Hematopoietic multipotent progenitor cell (in vitro differentiated cells): ENCODE data around the gene HNF1B. TPM values are rescaled to one million over a fixed set of nuclear protein-coding genes. Genes with fewer than 3 reads are reported as not detected.
A peak's percentile ranks its signal among the peaks of the same experiment; 100 is the strongest.
"Not testable (repeated sequence)": the region's sequence is repeated elsewhere in the genome, so short reads cannot be mapped to it uniquely, and the experiment has no call there.

Source experiments
- DNase-seq, 3 donors: peaks; one replicate each; pipeline ENCODE4 v3.0.0-alpha.2; 2011 to 2015; ENCODE audit warnings: low read depth in 2 of 3, low spot score in 2 of 3
- total RNA-seq: library from RNA; depleted of rRNA; stranded (reverse); fragments of >200 nt; gene quantifications from one replicate; pipeline ENCODE4 v1.2.3, GENCODE V29; 2012

HNF1B gene, protein sequence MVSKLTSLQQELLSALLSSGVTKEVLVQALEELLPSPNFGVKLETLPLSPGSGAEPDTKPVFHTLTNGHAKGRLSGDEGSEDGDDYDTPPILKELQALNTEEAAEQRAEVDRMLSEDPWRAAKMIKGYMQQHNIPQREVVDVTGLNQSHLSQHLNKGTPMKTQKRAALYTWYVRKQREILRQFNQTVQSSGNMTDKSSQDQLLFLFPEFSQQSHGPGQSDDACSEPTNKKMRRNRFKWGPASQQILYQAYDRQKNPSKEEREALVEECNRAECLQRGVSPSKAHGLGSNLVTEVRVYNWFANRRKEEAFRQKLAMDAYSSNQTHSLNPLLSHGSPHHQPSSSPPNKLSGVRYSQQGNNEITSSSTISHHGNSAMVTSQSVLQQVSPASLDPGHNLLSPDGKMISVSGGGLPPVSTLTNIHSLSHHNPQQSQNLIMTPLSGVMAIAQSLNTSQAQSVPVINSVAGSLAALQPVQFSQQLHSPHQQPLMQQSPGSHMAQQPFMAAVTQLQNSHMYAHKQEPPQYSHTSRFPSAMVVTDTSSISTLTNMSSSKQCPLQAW
- under 0.01 TPM for total RNA-seq

DNA sequence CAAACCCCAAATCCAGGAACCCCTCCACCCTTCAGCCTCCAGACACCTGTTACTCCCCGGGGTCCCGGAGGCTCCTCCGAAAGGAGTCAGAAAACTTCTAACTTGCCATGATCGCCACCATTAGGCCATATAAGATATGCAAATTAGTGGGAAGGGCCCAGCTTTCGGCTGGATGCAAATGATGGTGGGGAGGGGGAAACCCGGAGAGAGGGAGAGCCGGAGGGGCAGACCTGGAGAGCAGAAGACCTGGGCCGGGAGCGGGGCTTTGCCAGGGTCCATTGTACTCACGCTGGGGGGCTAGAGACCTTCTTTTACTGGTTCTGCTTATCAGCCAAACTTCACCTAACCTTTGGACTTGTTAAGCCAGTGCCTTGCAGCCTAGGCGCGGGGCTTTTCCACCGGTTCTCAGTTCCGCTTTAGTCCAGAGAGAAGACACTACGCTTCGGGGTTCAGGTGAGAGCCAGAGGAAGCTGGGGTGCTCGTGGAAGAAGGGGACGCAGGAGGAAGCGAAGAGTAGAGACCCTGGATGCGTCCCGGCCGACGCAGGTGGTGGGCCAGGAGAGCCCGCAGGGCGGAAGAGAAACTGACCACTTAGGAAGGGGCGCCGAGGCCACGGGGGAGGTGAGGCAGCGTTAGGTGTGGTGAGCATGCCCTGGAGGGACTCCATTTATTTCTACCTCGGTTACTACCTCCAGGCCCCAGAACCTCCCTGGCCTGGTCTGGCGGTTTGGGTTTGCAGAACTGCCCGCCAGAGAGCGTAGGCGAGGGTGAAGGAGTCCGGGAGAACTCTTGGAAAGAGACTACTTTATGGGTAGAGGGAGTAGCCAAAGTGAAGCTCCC, at the start of gene HNF1B:
HNF1B (minus strand) TSS at position 99 of the 840 bp plus-strand sequence. CDS start 175 bp downstream, outside the sequence.
- peak in 1 of 3 donors; percentile 48 for DNase-seq

DNA sequence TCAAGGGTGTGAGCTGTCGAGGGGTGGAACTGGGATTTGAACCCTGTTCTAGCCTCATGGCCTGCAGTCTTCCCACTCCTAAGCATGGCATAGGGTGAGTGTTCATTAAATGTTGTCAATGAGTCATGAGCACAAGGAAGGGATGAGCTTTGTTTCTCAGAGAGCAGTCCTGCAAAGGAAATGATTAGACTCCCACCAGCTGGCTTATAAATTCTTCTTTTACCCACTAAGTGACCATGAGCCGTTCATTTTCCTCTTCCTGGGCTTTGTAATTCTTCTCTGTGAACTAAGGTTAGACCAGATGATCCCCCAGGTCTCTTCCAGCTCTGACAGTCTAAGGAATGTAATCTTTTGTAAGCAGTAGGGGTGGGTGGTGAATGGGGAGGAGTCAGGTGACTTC, 47.9 kb upstream of the HNF1B start:
- DNase-seq = no peak

DNA sequence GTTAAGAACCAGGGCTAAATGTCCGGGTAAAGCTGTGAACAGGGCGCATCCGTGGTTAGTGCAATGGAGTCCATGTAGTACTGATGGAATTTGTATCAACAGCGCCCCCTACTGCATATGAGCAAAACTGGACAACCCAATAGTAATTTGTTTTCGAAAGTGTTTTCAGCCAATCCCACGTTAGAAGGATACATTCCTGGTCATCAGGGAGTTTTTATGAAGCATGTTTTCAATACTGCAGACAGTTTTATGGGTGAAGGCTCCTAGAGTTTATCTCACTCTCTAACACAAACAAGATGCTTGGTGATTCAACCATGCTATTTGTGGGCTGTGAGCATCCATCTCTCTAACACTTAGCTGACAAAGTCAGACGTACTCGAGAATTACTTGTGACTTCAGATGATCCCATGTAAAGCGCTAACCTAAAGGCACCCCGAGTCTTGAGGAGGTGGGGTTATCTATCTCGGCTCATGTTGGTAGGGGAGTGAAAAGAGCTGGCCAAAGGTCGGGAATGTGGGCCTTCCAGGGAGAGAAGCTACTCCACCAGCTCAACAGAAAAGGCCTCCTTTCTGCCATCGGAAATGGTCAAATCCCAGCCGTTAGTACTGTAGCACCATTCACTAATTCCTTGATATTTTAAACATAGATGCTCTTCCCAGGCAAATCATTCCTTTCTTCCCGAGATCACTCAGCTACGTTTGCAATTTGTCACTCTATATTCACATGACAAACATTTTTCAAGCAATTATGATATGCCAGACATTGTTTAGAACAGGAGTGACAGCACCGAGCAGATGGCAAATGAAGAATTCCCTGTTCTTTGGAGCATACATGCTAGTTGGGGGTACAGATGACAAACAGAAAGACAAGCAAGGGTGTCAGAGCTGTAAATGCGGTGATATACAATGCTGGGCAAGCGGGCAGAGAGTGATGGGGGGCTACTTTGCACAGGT, 46.9 kb upstream of the HNF1B start:
- DNase-seq = peak; percentile 19 to 60 (median 41)

GRCh38 chr17:37789771-37790541, 45.1 kb upstream of the HNF1B start:
- no peak for DNase-seq

DNA sequence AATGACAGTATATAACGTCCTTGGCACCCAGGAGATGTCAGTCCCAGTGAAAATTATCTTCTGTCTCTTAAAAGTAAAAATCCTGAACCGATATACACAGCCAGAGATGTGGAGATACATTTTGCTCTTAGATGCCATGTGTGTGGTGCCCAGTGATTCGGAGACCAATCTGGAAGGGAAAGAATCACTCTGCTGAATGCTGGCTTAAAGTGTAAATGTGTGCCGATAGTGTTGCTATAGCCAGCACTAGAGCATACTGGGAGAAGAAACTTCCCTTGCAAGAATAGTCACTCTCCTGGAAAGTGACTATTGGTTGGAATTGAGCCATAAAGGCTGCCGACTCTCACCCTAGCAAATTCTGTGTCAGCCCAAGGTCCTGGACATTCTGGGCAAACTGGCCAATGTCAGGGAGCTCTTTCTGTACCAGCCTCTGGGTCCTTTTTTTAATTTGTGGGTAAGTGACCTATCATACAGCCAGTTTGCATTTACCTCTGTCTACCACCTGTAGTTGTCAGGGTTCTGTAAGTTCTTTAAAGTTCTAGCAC, 44.2 kb upstream of the HNF1B start:
- DNase-seq = no peak

DNA sequence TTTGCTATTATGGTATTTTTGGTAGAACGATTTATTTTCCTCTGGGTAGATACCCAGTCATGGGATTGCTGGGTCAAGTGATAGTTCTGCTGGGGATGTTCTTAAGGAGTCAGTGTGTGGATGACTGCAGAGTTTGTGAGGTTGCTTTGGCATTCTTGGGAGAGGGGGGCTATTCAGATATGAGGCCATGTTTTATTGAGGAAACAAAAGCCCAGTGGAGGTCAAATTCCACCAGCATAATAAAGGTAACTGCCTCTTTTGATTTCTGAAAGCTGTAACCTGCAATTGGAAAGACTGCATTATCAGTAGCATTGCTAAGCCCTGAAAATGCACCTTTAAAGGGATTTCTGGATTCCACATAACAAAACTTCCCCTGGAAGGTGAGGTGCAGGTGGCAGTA, 43.7 kb upstream of the HNF1B start:
- no peak for DNase-seq

GRCh38 chr17:37787055-37787757, 42.3 kb upstream of the HNF1B start:
- DNase-seq = no peak

DNA sequence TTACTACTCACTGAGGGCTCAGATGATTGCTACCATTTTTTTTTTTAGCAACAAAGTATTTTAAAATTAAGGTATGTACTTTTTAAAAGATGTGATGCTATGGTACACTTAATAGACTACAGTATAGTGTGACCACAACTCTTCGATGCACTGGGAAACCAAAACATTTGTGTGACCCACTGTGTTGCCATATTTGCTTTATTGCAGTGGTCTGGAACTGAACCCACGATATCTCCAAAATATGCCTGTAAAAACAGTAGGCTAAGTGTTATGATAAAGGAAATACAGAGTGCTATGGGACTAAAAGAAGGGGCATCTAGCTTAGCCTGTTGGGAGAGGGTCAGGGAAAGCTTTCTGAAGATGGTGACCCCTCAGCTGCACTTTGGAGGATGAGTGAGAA, 41.6 kb upstream of the HNF1B start:
- no peak for DNase-seq

DNA sequence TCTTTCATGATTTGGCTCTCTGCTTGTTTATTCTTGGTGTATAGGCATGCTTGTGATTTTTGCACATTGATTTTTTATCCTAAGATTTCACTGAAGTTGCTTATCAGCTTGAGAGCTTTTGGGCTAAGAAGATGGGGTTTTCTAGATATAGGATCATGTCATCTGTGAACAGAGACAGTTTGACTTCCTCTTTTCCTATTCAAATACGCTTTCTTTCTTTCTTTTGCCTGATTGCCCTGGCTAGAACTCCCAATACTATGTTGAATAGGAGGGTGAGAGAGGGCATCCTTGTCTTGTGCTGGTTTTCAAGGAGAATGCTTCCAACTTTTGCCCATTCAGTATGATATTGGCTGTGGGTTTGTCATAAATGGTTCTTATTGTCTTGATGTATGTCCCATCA, 37.6 kb upstream of the HNF1B start:
- DNase-seq = not testable (repeated sequence)

GRCh38 chr17:37781451-37781850, 36.6 kb upstream of the HNF1B start:
- no peak for DNase-seq

- DNase-seq = no peak
Measured at GRCh38 chr17:37779554-37779953, 34.7 kb upstream of the HNF1B start.

DNA sequence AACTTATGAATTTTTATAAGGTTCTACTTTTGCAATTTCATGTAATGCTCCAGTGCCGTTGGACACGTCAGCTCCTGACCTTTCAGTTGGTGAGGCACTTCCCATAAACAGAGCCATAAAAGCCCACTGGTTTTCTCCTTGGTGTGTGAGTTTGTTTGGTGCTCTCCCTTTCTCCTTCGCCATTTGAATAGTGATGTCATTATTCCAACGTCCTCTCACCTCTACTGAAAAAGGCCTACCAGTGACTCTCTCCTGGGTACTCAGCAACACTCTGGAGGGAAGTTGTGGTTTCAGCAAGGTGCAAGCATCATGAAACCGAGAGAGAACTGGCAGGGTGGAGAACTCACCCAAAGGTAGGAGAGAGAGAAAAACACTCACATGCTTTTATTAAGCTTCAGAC, 29.6 kb upstream of the HNF1B start:
- DNase-seq = peak in 1 of 3 donors; percentile 51

- no peak for DNase-seq
Measured at GRCh38 chr17:37772982-37773381, 28.1 kb upstream of the HNF1B start.

DNA sequence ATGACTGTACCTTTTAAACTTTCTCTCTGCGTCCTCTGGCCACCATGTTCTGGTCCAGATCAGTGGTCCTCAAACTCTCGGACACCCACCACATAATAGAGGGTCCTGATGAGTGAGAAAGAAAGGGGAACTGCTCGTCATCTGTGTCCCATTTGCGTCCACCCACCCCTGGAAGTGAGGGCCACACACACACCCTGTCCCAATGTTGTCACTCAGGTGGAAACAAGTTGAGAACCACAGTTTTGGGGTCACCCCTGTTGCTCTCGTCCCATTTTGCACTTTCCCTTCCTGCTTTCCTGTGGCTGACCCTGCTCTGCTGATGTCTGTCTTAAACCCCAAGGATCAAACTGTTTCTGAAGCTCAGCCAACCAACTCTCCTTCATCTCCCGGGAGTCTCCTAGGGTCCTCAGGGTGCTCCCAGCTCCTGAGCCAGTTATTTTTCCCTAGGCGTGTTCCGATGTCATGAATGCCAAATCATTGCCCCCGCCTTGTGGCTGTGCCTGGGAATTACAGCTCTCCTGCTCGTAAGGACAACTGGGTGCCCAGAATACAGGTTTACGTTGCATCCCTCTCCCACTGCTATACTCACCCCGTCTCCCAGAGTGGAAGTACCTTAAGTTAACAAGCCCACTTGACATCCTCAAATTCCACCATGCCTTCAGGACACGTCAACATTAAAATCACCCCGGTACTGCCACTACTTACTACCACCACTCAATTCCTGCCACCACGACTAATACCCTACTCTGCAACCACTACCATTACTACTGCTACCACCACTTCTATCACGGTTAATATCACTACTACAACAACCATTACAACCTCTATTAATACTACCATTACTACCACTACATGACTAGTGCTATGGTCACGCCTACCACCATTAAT, 26.0 kb upstream of the HNF1B start:
- DNase-seq = peak in 2 of 3 donors; percentile 18 to 41

GRCh38 chr17:37769050-37769449, 24.2 kb upstream of the HNF1B start:
- DNase-seq = no peak

DNA sequence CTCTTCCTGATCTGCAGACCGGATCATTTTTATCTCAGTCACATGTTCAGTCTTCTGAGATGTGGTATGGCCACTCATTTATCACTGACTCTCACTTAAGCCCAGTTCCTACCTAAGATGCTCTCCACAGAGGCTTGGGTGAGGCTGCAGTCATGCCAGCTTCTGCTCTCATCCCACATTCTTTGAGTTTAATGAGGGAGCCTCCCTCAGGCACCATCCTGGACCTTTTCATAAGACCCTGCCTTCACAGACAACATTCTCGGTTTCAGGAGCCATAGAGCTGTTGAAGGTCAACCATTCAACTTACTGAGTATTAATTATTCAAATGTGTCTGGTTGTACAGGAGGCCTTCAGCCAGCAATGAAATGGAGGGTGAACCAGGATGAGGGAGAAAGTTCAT, 23.6 kb upstream of the HNF1B start:
- DNase-seq = no peak

GRCh38 chr17:37766971-37767370, 22.1 kb upstream of the HNF1B start:
- DNase-seq = no peak

DNA sequence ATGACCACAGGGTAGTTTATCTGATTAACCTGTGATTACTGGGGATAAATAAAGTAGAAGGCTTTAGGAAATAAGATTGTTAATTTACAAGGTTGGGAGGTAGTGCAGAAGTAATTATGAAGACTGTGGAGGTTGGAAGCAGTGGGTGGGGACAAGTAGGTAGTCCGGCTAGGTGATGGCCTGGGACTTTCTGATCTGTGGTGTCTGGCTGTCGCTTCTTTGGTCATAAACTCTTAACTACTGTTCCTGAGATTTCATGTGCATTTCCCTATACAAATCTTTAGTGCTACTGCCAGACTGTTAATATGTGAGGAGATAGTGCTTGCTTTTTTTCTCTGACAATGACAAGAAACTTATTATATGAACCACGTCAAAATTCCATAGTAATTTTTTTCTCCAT, 19.5 kb upstream of the HNF1B start:
- no peak for DNase-seq
